H9 (cell line): Measurements from ENCODE around the gene KIF3B. TPM values are rescaled to one million over a fixed set of nuclear protein-coding genes. Genes with fewer than 3 reads are reported as not detected.

ENCODE experiments used
- DNase-seq: peaks from one replicate; pipeline ENCODE4 v3.0.0-alpha.2; 2017
- H2AFZ ChIP-seq: one replicate; pipeline ENCODE4 v1.6.1; 2013; ENCODE audit warnings: mild to moderate bottlenecking, low read length, control low read depth, moderate library complexity
- H2AK5ac ChIP-seq: 2 replicates; pipeline ENCODE4 v1.6.1; 2013; ENCODE audit warnings: low read length, control low read depth, mixed read lengths; ENCODE audit not compliant: insufficient read length
- H2BK120ac ChIP-seq: one replicate; pipeline ENCODE4 v1.6.1; 2013; ENCODE audit warnings: low read depth, mild to moderate bottlenecking, low read length, control low read depth, inconsistent platforms; ENCODE audit not compliant: poor library complexity, severe bottlenecking
- H2BK12ac ChIP-seq: 2 replicates; pipeline ENCODE4 v1.6.1; 2013; ENCODE audit warnings: low read length, control low read depth, mixed read lengths, low read depth; ENCODE audit not compliant: insufficient read length
- H2BK15ac ChIP-seq: 2 replicates; pipeline ENCODE4 v1.6.1; 2013; ENCODE audit warnings: low read depth, low read length, control low read depth
- H2BK20ac ChIP-seq: one replicate; pipeline ENCODE4 v1.6.1; 2013; ENCODE audit warnings: low read depth, mild to moderate bottlenecking, low read length, control low read depth, inconsistent platforms; ENCODE audit not compliant: poor library complexity, severe bottlenecking
- H2BK5ac ChIP-seq: 2 replicates; pipeline ENCODE4 v1.6.1; 2013; ENCODE audit warnings: low read length, control low read depth, mixed read lengths; ENCODE audit not compliant: insufficient read length
- H3K14ac ChIP-seq: 2 replicates; pipeline ENCODE4 v1.6.1; 2013; ENCODE audit warnings: low read length, control low read depth; ENCODE audit not compliant: insufficient read depth
- H3K18ac ChIP-seq: 2 replicates; pipeline ENCODE4 v1.6.1; 2013; ENCODE audit warnings: low read depth, mild to moderate bottlenecking, mixed read lengths, low read length, control low read depth; ENCODE audit not compliant: insufficient read length
- H3K23ac ChIP-seq: 2 replicates; pipeline ENCODE4 v1.6.1; 2013; ENCODE audit warnings: low read length, control low read depth, mixed read lengths, low read depth; ENCODE audit not compliant: insufficient read length
- H3K23me2 ChIP-seq: 2 replicates; pipeline ENCODE4 v1.6.1; 2013; ENCODE audit warnings: low read depth, mild to moderate bottlenecking, mixed read lengths, low read length, control low read depth; ENCODE audit not compliant: insufficient read length, poor library complexity, severe bottlenecking
- H3K27ac ChIP-seq: 2 replicates; pipeline ENCODE4 v1.5.1; 2013; ENCODE audit warnings: low read length, control low read depth, mixed read lengths, low read depth; ENCODE audit not compliant: insufficient read length
- H3K27me3 ChIP-seq: 2 replicates; pipeline ENCODE4 v1.6.1; 2013; ENCODE audit warnings: low read length, control low read depth, inconsistent platforms; ENCODE audit not compliant: insufficient read depth
- H3K4ac ChIP-seq: 2 replicates; pipeline ENCODE4 v1.6.1; 2013; ENCODE audit warnings: low read depth, mild to moderate bottlenecking, control low read depth, inconsistent platforms, low read length, moderate library complexity
- H3K4me1 ChIP-seq: 2 replicates; pipeline ENCODE4 v1.6.1; 2013; ENCODE audit warnings: low read length, control low read depth, inconsistent platforms; ENCODE audit not compliant: insufficient read depth
- H3K4me2 ChIP-seq: 2 replicates; pipeline ENCODE4 v1.6.1; 2013; ENCODE audit warnings: low read length, control low read depth, mixed read lengths; ENCODE audit not compliant: insufficient read length, insufficient read depth
- H3K56ac ChIP-seq: 2 replicates; pipeline ENCODE4 v1.6.1; 2013; ENCODE audit warnings: low read depth, mild to moderate bottlenecking, mixed read lengths, low read length, control low read depth; ENCODE audit not compliant: insufficient read length
- H3K79me1 ChIP-seq: 2 replicates; pipeline ENCODE4 v1.6.1; 2013; ENCODE audit warnings: low read depth, mild to moderate bottlenecking, moderate library complexity, low read length, control low read depth, inconsistent platforms; ENCODE audit not compliant: insufficient read depth, poor library complexity, severe bottlenecking
- H3K79me2 ChIP-seq: 2 replicates; pipeline ENCODE4 v1.6.1; 2013; ENCODE audit warnings: low read length, control low read depth, inconsistent platforms; ENCODE audit not compliant: insufficient read depth
- H3K9ac ChIP-seq: 2 replicates; pipeline ENCODE4 v1.6.1; 2013; ENCODE audit warnings: low read length, control low read depth, mixed read lengths; ENCODE audit not compliant: insufficient read length; ENCODE audit errors: extremely low read depth
- H3K9me3 ChIP-seq: one replicate; pipeline ENCODE4 v1.6.1; 2013; ENCODE audit warnings: low read depth, low read length, inconsistent platforms; ENCODE audit not compliant: control insufficient read depth
- H3T11ph ChIP-seq: one replicate; pipeline ENCODE4 v1.6.1; 2013; ENCODE audit warnings: mild to moderate bottlenecking, low read length, control low read depth, inconsistent platforms
- H4K20me1 ChIP-seq: one replicate; pipeline ENCODE4 v1.6.1; 2013; ENCODE audit not compliant: control insufficient read depth, insufficient read length, insufficient read depth
- H4K5ac ChIP-seq: 2 replicates; pipeline ENCODE4 v1.6.1; 2013; ENCODE audit warnings: low read depth, mild to moderate bottlenecking, mixed read lengths, low read length, control low read depth; ENCODE audit not compliant: insufficient read length
- H4K8ac ChIP-seq: replicated peaks from 2 replicates; pipeline ENCODE4 v1.6.1; 2013; ENCODE audit warnings: low read length, control low read depth, mixed read lengths, low read depth; ENCODE audit not compliant: insufficient read length
- H4K91ac ChIP-seq: 2 replicates; pipeline ENCODE4 v1.6.1; 2013; ENCODE audit warnings: low read depth, mild to moderate bottlenecking, moderate library complexity, mixed read lengths, low read length, control low read depth; ENCODE audit not compliant: insufficient read length
- H3K27ac Mint-ChIP-seq, 3 experiments: 2 replicates in 2 of 3; 3 replicates in 1 of 3; pipeline ENCODE4 v1.8.0; 2020 to 2021; ENCODE audit warnings: mixed read lengths in 3 of 3, mild to moderate bottlenecking in 1 of 3, moderate library complexity in 1 of 3
- H3K27me3 Mint-ChIP-seq: 2 replicates; pipeline ENCODE4 v1.8.0; 2021; ENCODE audit warnings: low read depth, mild to moderate bottlenecking, moderate library complexity, mixed read lengths
- H3K36me3 Mint-ChIP-seq, 3 experiments: 2 replicates in 2 of 3; 3 replicates in 1 of 3; pipeline ENCODE4 v1.8.0; 2020 to 2021; ENCODE audit warnings: low read depth in 3 of 3, mixed read lengths in 3 of 3; ENCODE audit not compliant: insufficient read depth in 1 of 3
- H3K4me1 Mint-ChIP-seq, 2 experiments: 2 replicates each; pipeline ENCODE4 v1.8.0; 2020; ENCODE audit warnings: mixed read lengths in 2 of 2
- H3K4me3 Mint-ChIP-seq, 2 experiments: 2 replicates in 1 of 2; 3 replicates in 1 of 2; pipeline ENCODE4 v1.8.0; 2020 to 2021; ENCODE audit warnings: mild to moderate bottlenecking in 2 of 2, mixed read lengths in 2 of 2, moderate library complexity in 1 of 2
- H3K9me3 Mint-ChIP-seq, 2 experiments: 2 replicates in 1 of 2; 3 replicates in 1 of 2; pipeline ENCODE4 v1.8.0; 2020; ENCODE audit warnings: mild to moderate bottlenecking in 2 of 2, mixed read lengths in 2 of 2, moderate library complexity in 1 of 2
- WGBS: extraction: QIAGEN DNeasy Blood & Tissue Kit; methylation state at CpG from one replicate; pipeline ENCODE4 v1.1.7; 2013; ENCODE audit warnings: missing lambda C conversion rate, low lambda C conversion rate, mixed read lengths; ENCODE audit not compliant: insufficient read length; ENCODE audit errors: extremely low coverage; 5-methylcytosine and 5-hydroxymethylcytosine counted together
- total RNA-seq: library from RNA; stranded (reverse); gene quantifications from 2 replicates; pipeline ENCODE4 v1.2.1, GENCODE V29; 2021
- TF ChIP-seq, protein P1 (sequence below): fragments of 200-600 bp; sonication (generic); conservative IDR thresholded peaks from 3 replicates; pipeline ENCODE4 v1.8.0; 2021; ENCODE audit warnings: antibody characterized with exemption, mild to moderate bottlenecking

The KIF3B gene
- total RNA-seq, 1 experiment from 2014 or later, result 29.7 TPM

DNA sequence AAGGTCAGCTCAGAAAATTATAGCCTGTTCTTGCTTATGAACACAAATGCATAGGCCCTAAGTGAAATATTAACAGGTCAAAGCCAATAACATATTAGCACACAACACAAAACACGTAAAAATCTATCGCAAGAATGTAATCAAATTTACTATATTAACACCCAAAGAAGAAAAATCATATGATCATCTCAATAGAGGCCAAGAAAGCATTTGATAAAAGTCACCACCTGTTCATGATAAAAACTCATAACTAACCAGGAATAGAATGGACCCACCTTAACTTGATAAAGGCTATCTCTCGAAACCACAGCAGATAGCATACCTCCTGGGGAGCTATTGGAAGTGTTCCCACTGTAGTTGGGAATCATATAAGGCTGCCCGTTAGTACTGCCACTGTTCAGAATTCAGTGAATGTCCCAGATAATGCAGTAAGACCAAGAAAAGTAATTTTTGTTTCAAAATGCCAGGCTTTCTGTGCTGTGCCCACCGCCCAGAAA is 48.2 kb upstream of the KIF3B start:
- H4K20me1 ChIP-seq, result no peaks in the 10 kb centered on the region
- H3K23ac ChIP-seq, result no peak overlapping the region
- no peak overlapping the region for H2AK5ac ChIP-seq
- H3K79me2 ChIP-seq, result no peaks in the 10 kb centered on the region
- no peaks in the 10 kb centered on the region for H3K23me2 ChIP-seq
- TF ChIP-seq, protein P1, sequence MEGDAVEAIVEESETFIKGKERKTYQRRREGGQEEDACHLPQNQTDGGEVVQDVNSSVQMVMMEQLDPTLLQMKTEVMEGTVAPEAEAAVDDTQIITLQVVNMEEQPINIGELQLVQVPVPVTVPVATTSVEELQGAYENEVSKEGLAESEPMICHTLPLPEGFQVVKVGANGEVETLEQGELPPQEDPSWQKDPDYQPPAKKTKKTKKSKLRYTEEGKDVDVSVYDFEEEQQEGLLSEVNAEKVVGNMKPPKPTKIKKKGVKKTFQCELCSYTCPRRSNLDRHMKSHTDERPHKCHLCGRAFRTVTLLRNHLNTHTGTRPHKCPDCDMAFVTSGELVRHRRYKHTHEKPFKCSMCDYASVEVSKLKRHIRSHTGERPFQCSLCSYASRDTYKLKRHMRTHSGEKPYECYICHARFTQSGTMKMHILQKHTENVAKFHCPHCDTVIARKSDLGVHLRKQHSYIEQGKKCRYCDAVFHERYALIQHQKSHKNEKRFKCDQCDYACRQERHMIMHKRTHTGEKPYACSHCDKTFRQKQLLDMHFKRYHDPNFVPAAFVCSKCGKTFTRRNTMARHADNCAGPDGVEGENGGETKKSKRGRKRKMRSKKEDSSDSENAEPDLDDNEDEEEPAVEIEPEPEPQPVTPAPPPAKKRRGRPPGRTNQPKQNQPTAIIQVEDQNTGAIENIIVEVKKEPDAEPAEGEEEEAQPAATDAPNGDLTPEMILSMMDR, result no peak
- Mint-ChIP-seq H3K36me3 (peaks cover 34 to 63% (median 58%) of the 10 kb centered on the region in 3 experiments; a peak in 6 of 7 replicates), H3K4me1 (no peaks in the 10 kb centered on the region), H3K4me3 (no peak overlapping the region), H3K27me3 (no peaks in the 10 kb centered on the region; the same call in 1 of the 2 replicates), H3K9me3 (no peaks in the 10 kb centered on the region), H3K27ac (no peak overlapping the region)
- H2AFZ ChIP-seq, result no peak overlapping the region
- no peaks in the 10 kb centered on the region for H3K79me1 ChIP-seq
- no peak overlapping the region for H3K14ac ChIP-seq
- no peaks in the 10 kb centered on the region for H3K27me3 ChIP-seq
- H3K4me1 ChIP-seq, result no peaks in the 10 kb centered on the region
- H3K27ac ChIP-seq, result no peak overlapping the region
- no peak overlapping the region for H3K4me2 ChIP-seq
- no peak for DNase-seq
- H4K5ac ChIP-seq, result no peak overlapping the region
- no peak overlapping the region for H2BK20ac ChIP-seq
- H3K56ac ChIP-seq, result no peak overlapping the region
- WGBS, result 100% methylated on average over 2 of the region's 5 CpGs
- H3T11ph ChIP-seq, result no peak overlapping the region
- H4K8ac ChIP-seq, result no peak overlapping the region
- H2BK12ac ChIP-seq, result no peak overlapping the region
- H2BK120ac ChIP-seq, result no peak overlapping the region
- no peak overlapping the region for H3K18ac ChIP-seq
- H3K4ac ChIP-seq, result no peak overlapping the region
- no peak overlapping the region for H3K9ac ChIP-seq
- no peak overlapping the region for H2BK5ac ChIP-seq
- H2BK15ac ChIP-seq, result no peak overlapping the region
- H3K9me3 ChIP-seq, result no peaks in the 10 kb centered on the region
- no peak overlapping the region for H4K91ac ChIP-seq
